Chondrocyte (in vitro differentiated cells): ENCODE data around the gene PLAGL2. TPM values are rescaled to one million over a fixed set of nuclear protein-coding genes. Genes with fewer than 3 reads are reported as not detected.
A peak's percentile ranks its signal among the peaks of the same experiment; 100 is the strongest.

ENCODE experiments used
- DNase-seq: peaks from one replicate; pipeline ENCODE4 v3.0.0; 2021; ENCODE audit warnings: mixed read lengths, low spot score
- H3K27ac Mint-ChIP-seq: one replicate; pipeline ENCODE4 v1.8.0; 2021; ENCODE audit warnings: mild to moderate bottlenecking, moderate library complexity, mixed read lengths; ENCODE audit not compliant: unreplicated experiment
- H3K27me3 Mint-ChIP-seq: 2 replicates; pipeline ENCODE4 v1.8.0; 2021; ENCODE audit warnings: low read depth, mixed read lengths
- H3K36me3 Mint-ChIP-seq: 2 replicates; pipeline ENCODE4 v1.8.0; 2021; ENCODE audit warnings: low read depth, mixed read lengths
- H3K4me1 Mint-ChIP-seq: 2 replicates; pipeline ENCODE4 v1.8.0; 2021; ENCODE audit warnings: low read depth, mild to moderate bottlenecking, mixed read lengths
- H3K4me3 Mint-ChIP-seq: one replicate; pipeline ENCODE4 v1.8.0; 2021; ENCODE audit warnings: mild to moderate bottlenecking, moderate library complexity, mixed read lengths; ENCODE audit not compliant: unreplicated experiment
- H3K9me3 Mint-ChIP-seq: 2 replicates; pipeline ENCODE4 v1.8.0; 2021; ENCODE audit warnings: low read depth, mixed read lengths
- CTCF ChIP-seq: fragments of 200-600 bp; sonication (generic); IDR thresholded peaks from 2 replicates; pipeline ENCODE4 v1.5.0; 2021; ENCODE audit warnings: antibody characterized with exemption, mild to moderate bottlenecking, moderate library complexity
- total RNA-seq: library from RNA; stranded (reverse); gene quantifications from 3 replicates; pipeline ENCODE4 v1.2.1, GENCODE V29; 2021

PLAGL2 gene
- total RNA-seq, 1 donor from 2014 or later = 16.4 TPM

GRCh38 chr20:32233286-32233685 lies 25.7 kb upstream of the PLAGL2 start:
- no peaks in the 10 kb centered on the region for H3K9me3 Mint-ChIP-seq
- H3K4me1 Mint-ChIP-seq = no peaks in the 10 kb centered on the region
- DNase-seq = peak; percentile 24
- H3K27me3 Mint-ChIP-seq = no peaks in the 10 kb centered on the region
- no peak for TF ChIP-seq CTCF
- H3K36me3 Mint-ChIP-seq = peaks cover 62% of the 10 kb centered on the region
- no peak overlapping the region for H3K4me3 Mint-ChIP-seq
- no peak overlapping the region for H3K27ac Mint-ChIP-seq

GRCh38 chr20:32232326-32232886 lies 24.9 kb upstream of the PLAGL2 start:
- Mint-ChIP-seq H3K4me1 (no peaks in the 10 kb centered on the region), H3K9me3 (no peaks in the 10 kb centered on the region), H3K27me3 (no peaks in the 10 kb centered on the region), H3K36me3 (peaks cover 67% of the 10 kb centered on the region), H3K4me3 (no peak overlapping the region), H3K27ac (no peak overlapping the region)
- DNase-seq = no peak
- no peak for TF ChIP-seq CTCF

GRCh38 chr20:32231847-32232246 lies 24.3 kb upstream of the PLAGL2 start:
- no peak overlapping the region for H3K4me3 Mint-ChIP-seq
- H3K27ac Mint-ChIP-seq = no peak overlapping the region
- H3K36me3 Mint-ChIP-seq = peaks cover 61% of the 10 kb centered on the region
- no peak for TF ChIP-seq CTCF
- H3K27me3 Mint-ChIP-seq = no peaks in the 10 kb centered on the region
- H3K9me3 Mint-ChIP-seq = no peaks in the 10 kb centered on the region
- peak; percentile 7 for DNase-seq
- no peaks in the 10 kb centered on the region for H3K4me1 Mint-ChIP-seq

GRCh38 chr20:32231245-32231644 lies 23.7 kb upstream of the PLAGL2 start:
- Mint-ChIP-seq H3K4me3 (no peak overlapping the region), H3K4me1 (no peaks in the 10 kb centered on the region), H3K27me3 (no peaks in the 10 kb centered on the region), H3K27ac (no peak overlapping the region), H3K36me3 (peaks cover 59% of the 10 kb centered on the region), H3K9me3 (no peaks in the 10 kb centered on the region)
- no peak for TF ChIP-seq CTCF
- DNase-seq = no peak

DNA sequence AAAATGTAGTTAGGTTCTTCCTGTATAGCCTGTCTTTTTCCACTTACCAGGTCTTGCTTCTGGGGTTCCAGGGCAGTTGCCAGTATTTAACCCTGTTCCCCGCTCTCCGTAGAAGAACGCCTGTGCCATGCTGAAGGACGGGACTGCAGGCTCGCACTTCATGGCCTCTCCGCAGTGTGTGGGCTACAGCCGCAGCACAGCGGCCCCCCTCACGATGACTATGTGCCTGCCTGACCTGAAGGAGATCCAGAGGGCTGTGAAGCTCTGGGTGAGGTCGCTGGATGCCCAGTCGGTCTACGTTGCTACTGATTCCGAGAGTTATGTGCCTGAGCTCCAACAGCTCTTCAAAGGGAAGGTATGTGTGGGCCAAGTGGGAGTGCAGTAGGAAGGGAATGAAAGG lies 23.2 kb upstream of the PLAGL2 start:
- TF ChIP-seq CTCF = no peak
- no peak overlapping the region for H3K4me3 Mint-ChIP-seq
- DNase-seq = peak; percentile 63
- no peaks in the 10 kb centered on the region for H3K4me1 Mint-ChIP-seq
- peaks cover 55% of the 10 kb centered on the region for H3K36me3 Mint-ChIP-seq
- H3K27ac Mint-ChIP-seq = no peak overlapping the region
- H3K9me3 Mint-ChIP-seq = no peaks in the 10 kb centered on the region
- no peaks in the 10 kb centered on the region for H3K27me3 Mint-ChIP-seq
